Fibroblast of pulmonary artery (primary cell): Measurements from ENCODE around the gene HDAC2.
A peak's percentile ranks its signal among the peaks of the same experiment; 100 is the strongest.

ENCODE experiments used
- DNase-seq: peaks from one replicate; pipeline ENCODE4 v3.0.0-alpha.2; 2010; ENCODE audit warnings: low read depth
- H3K4me3 ChIP-seq: replicated peaks from 2 replicates; pipeline ENCODE4 v1.5.1; 2011; ENCODE audit warnings: low read depth, mild to moderate bottlenecking, control low read depth, low read length, moderate library complexity
- CTCF ChIP-seq: IDR thresholded peaks from 2 replicates; pipeline ENCODE4 v1.5.1; 2011; ENCODE audit warnings: mild to moderate bottlenecking, control low read depth, low read length, inconsistent platforms; ENCODE audit errors: missing control alignments

The HDAC2 gene

GRCh38 chr6:113893866-113894265 lies 77.1 kb downstream of the HDAC2 start:
- no peak for TF ChIP-seq CTCF
- H3K4me3 ChIP-seq = no peak overlapping the region
- DNase-seq = peak; percentile 56

GRCh38 chr6:113893451-113893850 lies 77.5 kb downstream of the HDAC2 start:
- DNase-seq = no peak
- no peak for TF ChIP-seq CTCF
- H3K4me3 ChIP-seq = no peak overlapping the region

GRCh38 chr6:113888956-113889630 lies 81.9 kb downstream of the HDAC2 start:
- H3K4me3 ChIP-seq = no peak overlapping the region
- no peak for TF ChIP-seq CTCF
- no peak for DNase-seq

GRCh38 chr6:113888493-113888892 lies 82.5 kb downstream of the HDAC2 start:
- no peak for DNase-seq
- no peak overlapping the region for H3K4me3 ChIP-seq
- no peak for TF ChIP-seq CTCF

GRCh38 chr6:113886512-113886911 lies 84.4 kb downstream of the HDAC2 start:
- DNase-seq = no peak
- TF ChIP-seq CTCF = no peak
- H3K4me3 ChIP-seq = no peak overlapping the region

GRCh38 chr6:113884011-113884410 lies 86.9 kb downstream of the HDAC2 start:
- DNase-seq = no peak
- no peak overlapping the region for H3K4me3 ChIP-seq
- TF ChIP-seq CTCF = no peak
